Right lobe of liver (tissue), 4 donors: ENCODE data around the gene RIC1.

Source experiments
- CTCF ChIP-seq, 4 donors: fragments of 200-600 bp in 3 of 4; fragments of 450-650 bp in 1 of 4; IDR thresholded peaks; one replicate each; pipeline versions ENCODE4 v1.5.1 to v1.8.0; 2016 to 2022; ENCODE audit warnings: antibody characterized with exemption in 4 of 4, mild to moderate bottlenecking in 2 of 4
- POLR2A ChIP-seq: fragments of 450-650 bp; IDR thresholded peaks from one replicate; pipeline ENCODE4 v1.6.1; 2017; ENCODE audit warnings: antibody characterized with exemption, mild to moderate bottlenecking
- donor health status: DM: no; HTN: no; CAD: no.
- donor health status: DM: no; HTN: no; CAD: no.
- donor health status: DM: no; HTN: yes; CAD: no.

- TF ChIP-seq POLR2A (no peak), CTCF (IDR thresholded peaks at IDR 0.05) (no peak)
Measured at GRCh38 chr9:5621327-5621726, 7.6 kb upstream of the RIC1 start.
